Measurements from ENCODE around the gene NR1D1. TPM values are rescaled to one million over a fixed set of nuclear protein-coding genes. Genes with fewer than 3 reads are reported as not detected.
A peak's percentile ranks its signal among the peaks of the same experiment; 100 is the strongest.

NR1D1 gene
- total RNA-seq, 1 donor from 2014 or later: 2.6 TPM

DNA sequence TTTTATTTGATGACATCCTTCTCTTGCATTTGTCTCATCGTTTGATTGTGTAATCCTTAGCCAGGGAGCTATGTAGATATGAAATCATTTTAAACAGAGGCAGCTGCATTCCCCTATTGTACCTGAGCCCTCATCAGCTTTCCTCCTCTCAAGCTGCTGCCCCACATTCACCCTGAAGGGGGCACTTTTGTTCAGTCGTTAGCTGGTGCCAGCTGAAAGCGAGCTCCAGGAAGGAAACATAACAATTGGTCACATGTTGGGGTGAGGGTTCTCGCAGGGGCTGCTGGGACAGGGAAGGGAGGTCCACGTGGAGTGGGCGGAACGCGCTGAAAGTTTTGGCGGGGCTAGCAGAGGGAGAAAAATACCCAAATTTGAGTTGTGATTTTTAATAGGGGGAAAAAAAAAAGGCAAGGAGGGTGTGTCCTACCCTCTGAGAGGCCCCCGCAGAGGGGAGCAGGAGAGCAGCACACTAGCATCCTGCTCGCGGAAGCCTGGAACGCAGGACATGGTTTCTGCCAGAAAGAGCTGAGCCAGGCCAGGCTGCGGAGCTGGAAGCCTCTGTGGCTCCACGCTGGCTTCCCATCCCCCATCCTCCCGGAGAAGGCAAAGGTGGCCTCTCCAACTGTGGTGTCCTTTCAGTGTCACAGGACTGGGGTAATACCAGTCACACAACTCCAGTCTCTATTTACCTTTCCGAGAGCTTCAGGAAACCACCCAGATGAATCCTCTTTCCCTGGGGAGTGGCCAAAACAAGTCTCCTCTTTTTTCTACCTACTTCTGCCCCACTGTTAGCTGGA, 12.9 kb upstream of the NR1D1 start:
- H3K4me1 Mint-ChIP-seq: peaks cover 63% of the 10 kb centered on the region
- H3K9me3 Mint-ChIP-seq: no peaks in the 10 kb centered on the region
- H3K27ac Mint-ChIP-seq: peak overlapping the region; percentile 94
- H3K27me3 Mint-ChIP-seq (ENCODE audit: low read depth): no peaks in the 10 kb centered on the region
- H3K36me3 Mint-ChIP-seq: no peaks in the 10 kb centered on the region
- peak overlapping the region; percentile 62 for H3K4me3 Mint-ChIP-seq
- DNase-seq (ENCODE audit: low spot score in 2 of 2, unreplicated experiment in 2 of 2): peak; percentile 68 to 89
- TF ChIP-seq, protein P1, sequence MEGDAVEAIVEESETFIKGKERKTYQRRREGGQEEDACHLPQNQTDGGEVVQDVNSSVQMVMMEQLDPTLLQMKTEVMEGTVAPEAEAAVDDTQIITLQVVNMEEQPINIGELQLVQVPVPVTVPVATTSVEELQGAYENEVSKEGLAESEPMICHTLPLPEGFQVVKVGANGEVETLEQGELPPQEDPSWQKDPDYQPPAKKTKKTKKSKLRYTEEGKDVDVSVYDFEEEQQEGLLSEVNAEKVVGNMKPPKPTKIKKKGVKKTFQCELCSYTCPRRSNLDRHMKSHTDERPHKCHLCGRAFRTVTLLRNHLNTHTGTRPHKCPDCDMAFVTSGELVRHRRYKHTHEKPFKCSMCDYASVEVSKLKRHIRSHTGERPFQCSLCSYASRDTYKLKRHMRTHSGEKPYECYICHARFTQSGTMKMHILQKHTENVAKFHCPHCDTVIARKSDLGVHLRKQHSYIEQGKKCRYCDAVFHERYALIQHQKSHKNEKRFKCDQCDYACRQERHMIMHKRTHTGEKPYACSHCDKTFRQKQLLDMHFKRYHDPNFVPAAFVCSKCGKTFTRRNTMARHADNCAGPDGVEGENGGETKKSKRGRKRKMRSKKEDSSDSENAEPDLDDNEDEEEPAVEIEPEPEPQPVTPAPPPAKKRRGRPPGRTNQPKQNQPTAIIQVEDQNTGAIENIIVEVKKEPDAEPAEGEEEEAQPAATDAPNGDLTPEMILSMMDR (IDR thresholded peaks at IDR 0.05; ENCODE audit: unreplicated experiment): peak; percentile 73

DNA sequence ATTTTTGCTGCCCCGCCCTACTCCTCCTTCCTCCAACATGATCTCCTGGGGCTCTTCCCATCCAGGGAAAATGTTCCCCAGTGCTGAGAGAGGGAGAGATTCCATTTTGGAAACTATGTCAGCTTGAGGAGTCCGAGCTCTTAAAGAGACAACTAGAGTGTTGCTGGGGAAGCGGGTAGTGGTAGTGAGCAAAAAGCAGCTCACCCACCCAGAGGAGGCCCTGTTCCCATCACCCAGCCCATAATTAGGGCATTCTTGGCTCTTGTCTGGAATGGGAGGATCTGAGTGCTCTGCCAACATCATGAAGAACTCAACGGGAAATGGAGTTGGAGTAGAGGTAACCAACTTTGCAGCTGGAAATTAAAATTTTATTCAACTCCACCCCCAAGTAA, 12.3 kb upstream of the NR1D1 start:
- Mint-ChIP-seq H3K4me3 (peak overlapping the region; percentile 62), H3K27ac (peak overlapping the region; percentile 94), H3K4me1 (peaks cover 68% of the 10 kb centered on the region), H3K36me3 (no peaks in the 10 kb centered on the region), H3K9me3 (no peaks in the 10 kb centered on the region), H3K27me3 (ENCODE audit: low read depth) (no peaks in the 10 kb centered on the region)
- DNase-seq (ENCODE audit: low spot score in 2 of 2, unreplicated experiment in 2 of 2): no peak
- TF ChIP-seq, protein P1 (IDR thresholded peaks at IDR 0.05; ENCODE audit: unreplicated experiment): no peak

DNA sequence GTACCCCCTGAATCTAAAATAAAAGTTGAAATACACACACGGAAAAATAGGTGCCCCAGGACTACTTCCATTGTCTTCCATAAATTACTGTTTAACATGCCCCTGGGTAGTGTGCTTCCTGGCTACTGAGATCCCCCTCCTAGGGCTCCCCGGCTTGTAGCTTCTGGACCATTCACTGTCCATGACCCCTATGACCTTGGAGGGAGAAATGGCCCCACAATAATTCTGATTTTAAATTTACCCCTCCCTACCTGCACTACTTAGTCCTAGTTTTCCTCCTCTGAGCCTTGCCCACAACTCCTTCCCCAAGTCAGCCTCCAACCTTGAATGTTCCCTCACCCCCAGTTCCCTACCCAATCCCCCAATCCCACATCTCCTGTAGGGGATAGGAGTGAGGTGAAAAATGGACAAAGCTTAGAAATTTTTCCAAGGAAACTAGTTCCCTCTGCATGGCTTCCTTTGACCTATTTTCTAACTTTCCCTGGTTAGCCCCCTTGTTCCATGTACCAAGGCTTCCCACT, 11.9 kb upstream of the NR1D1 start:
- Mint-ChIP-seq H3K27ac (peak overlapping the region; percentile 94), H3K4me3 (peak overlapping the region; percentile 27), H3K9me3 (no peaks in the 10 kb centered on the region), H3K27me3 (ENCODE audit: low read depth) (no peaks in the 10 kb centered on the region), H3K4me1 (peaks cover 72% of the 10 kb centered on the region), H3K36me3 (no peaks in the 10 kb centered on the region)
- DNase-seq (ENCODE audit: low spot score in 2 of 2, unreplicated experiment in 2 of 2): no peak
- TF ChIP-seq, protein P1 (IDR thresholded peaks at IDR 0.05; ENCODE audit: unreplicated experiment): no peak

DNA sequence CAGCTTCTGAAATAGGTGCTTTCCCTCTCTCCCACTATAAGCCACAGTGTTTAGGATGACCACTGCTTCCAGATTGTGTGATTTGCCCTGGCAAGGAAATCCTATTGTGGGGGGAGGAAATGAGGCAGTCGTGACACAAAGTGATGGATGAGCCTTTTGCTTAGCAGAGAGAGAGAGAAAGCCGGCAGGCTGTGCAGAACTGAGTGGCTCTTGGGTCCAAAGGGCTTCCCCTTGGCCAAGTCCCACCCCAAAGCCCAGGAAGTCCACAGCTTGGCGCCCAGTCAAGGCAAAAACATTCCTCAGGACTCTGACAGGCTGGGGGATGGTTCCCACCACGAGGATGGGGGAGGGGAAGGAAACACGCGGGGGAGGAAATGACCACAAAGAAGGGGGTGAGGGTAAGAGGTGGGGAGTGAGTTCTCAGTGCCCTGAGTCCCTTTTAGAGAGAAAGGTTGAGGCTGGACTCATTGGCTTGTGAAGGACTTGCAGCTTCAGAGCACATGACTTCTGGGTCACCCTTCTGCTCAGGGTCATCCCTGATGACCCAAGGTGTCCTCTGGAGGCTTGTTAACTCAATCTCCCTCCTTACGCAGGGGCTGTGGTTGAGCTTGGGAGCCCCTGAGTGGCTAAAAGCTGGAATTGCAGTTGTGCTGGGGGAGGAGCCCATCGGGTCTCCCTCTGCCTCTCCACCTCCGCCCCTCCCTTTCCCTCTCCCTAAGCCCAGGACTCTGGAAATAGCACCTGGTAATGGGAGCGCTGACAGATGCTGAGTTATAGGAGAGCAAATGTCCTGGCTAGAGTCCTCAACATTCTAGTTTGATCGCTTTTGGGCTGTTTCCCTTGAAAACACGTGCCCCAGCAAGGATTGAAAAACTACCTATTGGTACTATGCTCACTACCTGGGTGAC, 11.1 kb upstream of the NR1D1 start:
- H3K4me1 Mint-ChIP-seq: peaks cover 80% of the 10 kb centered on the region
- peak overlapping the region; percentile 27 for H3K4me3 Mint-ChIP-seq
- peak overlapping the region; percentile 94 for H3K27ac Mint-ChIP-seq
- no peaks in the 10 kb centered on the region for H3K9me3 Mint-ChIP-seq
- DNase-seq (ENCODE audit: low spot score in 2 of 2, unreplicated experiment in 2 of 2): peak in 1 of 2 experiments; percentile 77
- TF ChIP-seq, protein P1 (IDR thresholded peaks at IDR 0.05; ENCODE audit: unreplicated experiment): peak; percentile 54
- no peaks in the 10 kb centered on the region for H3K27me3 Mint-ChIP-seq (ENCODE audit: low read depth)
- H3K36me3 Mint-ChIP-seq: no peaks in the 10 kb centered on the region

DNA sequence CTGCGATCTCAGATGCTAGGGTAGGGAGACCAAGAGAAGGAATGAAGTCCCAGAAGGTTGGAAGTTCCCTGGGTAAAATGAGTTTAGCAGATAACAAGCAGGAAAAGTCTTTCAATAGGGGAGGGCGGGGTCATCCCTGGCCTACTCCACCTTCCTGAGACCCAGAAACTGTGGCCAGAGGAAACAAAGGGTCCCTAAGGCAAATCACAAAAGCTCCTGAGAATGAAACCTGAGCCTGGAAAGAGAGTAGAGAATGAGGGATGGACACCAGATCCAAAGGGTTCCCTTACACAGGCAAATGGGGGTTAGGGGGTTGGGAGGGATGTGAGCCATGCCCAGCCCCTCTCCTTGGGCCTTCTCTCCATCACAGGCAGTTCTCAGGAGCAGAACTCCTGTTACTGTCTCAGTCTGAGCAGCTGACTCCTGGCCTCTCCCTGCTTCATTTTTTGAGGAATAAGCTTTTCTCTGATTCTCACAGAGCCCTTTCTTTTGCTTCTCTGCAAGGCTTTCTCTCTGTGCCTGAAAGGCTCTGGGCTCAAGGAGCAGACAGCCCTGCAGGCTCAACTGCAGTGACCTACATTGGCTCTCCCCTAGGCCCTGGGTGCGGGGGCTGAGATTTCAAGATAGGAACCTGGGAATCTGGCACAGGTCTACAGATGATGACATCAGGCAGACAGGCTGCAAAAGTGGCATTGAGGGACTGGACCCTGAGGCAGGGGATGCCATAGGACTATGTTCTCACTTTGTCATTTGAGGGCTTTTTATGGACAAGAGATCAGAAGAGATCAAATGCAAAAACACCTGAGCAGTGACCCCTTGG, 9.8 kb upstream of the NR1D1 start:
- TF ChIP-seq, protein P1 (IDR thresholded peaks at IDR 0.05; ENCODE audit: unreplicated experiment): no peak
- Mint-ChIP-seq H3K27ac (peak overlapping the region; percentile 94), H3K4me1 (peaks cover 73% of the 10 kb centered on the region), H3K4me3 (no peak overlapping the region), H3K36me3 (no peaks in the 10 kb centered on the region), H3K9me3 (no peaks in the 10 kb centered on the region), H3K27me3 (ENCODE audit: low read depth) (no peaks in the 10 kb centered on the region)
- no peak for DNase-seq (ENCODE audit: low spot score in 2 of 2, unreplicated experiment in 2 of 2)

Measured in mesothelial cell of epicardium (in vitro differentiated cells).